Activated T-cell treated with anti-CD3 and anti-CD28 coated beads, Interleukin-2, amount 50 U/mL, for 1 hour (primary cell): ENCODE measurements around the gene RASSF3.

Experiments
- DNase-seq: peaks from one replicate; pipeline ENCODE4 v3.0.0-alpha.2; 2020

The RASSF3 gene

DNA sequence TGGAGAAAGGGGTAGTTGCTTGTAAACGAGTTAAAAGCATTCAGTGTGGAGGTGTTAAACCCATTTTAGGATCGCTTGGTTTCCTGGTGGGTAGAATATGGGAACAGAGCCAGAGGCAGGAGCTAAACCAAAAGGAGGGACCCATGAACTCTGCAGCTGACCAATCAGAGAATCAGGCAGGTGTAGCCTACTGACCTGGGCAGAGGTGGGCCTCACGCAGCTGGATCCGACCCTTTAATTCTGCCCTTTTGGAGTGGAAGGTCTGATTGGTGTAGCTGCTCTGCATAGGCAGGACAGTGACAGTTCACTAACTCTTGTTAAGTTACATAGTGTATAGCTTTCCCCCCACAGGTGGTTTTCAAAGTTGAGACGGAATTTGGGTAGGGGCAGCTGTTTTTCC, 85.3 kb downstream of the RASSF3 start:
- no peak for DNase-seq

DNA sequence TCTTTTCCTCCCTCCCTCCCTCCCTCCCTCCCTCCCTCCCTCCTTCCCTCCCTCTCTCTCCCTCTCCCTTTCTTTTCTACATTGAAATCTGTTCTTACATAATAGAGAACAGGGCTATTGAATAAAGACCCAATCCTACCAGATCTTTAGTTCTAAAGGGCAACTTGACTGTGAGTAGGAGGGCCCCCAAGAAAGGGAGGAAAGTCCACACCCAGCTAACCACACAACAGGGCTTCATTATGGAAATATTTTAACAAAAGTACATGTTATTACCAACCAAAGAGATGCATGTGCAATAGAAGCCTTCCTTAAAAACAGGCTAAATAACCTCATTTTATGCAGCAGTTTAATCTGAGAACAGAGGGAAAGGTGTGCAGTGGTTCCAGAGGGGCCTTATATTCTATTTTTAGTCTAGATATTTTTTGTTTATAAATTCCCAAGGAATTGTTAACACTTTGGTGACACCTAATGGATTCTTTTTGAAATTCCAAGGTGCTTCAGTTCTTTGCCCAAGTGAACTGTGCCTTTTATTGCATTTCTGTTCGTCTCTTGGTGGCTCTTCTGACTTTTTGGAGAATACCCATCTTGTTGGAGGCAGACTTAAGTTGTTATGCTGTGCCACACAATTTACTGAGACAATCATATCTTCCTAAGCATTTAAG, 85.9 kb downstream of the RASSF3 start:
- no peak for DNase-seq

- DNase-seq = no peak
Measured at GRCh38 chr12:64699504-64700115, 89.3 kb downstream of the RASSF3 start.

GRCh38 chr12:64700532-64700931, 90.2 kb downstream of the RASSF3 start:
- DNase-seq = no peak

DNA sequence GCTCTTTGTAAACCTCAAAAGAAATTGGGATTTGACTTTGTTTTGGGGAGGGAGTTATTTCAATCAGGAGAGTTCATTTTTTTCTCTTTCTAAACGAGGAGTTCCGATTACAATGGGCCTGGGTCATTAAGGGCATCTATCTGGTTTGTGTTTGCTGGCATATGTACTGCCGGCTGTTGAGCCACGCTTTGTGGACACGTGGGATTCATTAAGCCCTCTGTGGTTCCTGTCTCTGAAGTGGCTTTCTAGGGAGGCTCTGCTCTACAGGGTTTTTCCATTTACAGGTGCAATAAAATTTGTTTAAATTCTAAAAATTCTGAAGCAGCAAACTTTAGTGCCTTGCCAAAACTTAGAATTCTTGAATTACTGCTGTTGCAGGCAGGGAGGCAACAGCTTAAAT, 91.0 kb downstream of the RASSF3 start:
- no peak for DNase-seq

- no peak for DNase-seq
Measured at GRCh38 chr12:64706306-64706705, 96.0 kb downstream of the RASSF3 start.

GRCh38 chr12:64706857-64707256, 96.6 kb downstream of the RASSF3 start:
- no peak for DNase-seq

DNA sequence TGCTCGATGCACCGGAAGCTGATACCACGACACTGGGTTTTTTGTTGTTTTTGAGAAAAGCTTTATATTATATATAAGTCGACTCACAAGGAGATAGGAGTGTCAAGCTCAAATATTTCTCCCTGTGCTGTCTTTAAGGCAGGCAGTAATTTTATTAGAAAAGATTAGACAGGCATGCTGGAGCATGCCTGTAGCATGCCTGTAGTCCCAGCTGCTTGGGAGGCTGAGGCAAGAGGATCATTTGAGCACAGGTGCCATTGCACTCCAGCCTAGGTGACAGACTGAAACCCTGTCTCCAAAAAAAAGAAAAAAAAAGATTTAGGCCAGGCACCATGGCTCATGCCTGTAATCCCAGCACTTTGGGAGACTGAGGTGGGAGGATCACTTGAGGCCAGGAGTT, 97.1 kb downstream of the RASSF3 start:
- DNase-seq = no peak

DNA sequence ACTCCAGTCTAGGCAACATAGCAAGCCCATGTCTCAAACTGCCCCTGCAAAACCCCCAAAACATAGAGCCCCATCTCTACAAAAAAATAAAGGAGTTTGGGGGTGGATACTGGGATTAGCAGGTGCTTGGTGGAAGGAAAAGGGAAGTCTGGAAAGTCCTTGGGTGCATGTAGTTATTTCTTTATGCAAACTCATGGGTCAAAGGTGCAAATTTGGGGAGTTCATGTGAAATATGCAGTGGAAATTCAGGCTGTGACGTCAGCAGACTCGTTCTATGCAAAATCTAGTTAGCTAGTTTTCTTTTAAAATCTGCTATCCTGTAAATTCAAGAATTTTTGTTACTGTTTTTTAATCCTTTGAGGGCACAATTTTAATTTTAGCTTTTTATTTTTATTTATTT, 97.6 kb downstream of the RASSF3 start:
- no peak for DNase-seq

- no peak for DNase-seq
Measured at GRCh38 chr12:64709429-64709828, 99.1 kb downstream of the RASSF3 start.

DNA sequence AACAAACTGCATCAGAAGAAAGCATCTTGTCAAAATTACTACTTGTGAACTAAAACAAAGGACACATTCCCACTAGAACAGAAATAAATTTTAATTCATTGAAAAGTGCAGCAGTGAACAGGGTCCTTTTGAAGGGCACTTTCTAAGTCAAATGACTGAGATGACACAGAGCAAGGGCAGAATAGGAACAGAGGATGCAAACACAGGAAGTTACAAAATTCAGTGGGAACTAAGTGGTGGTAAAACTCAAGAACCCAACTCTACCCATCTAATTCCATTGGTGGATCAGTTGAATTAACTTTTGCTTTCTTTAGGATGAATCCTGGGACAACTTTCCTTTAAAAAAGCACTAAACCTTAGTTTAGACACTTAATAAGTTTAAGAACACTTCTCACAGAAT, 103.1 kb downstream of the RASSF3 start:
- no peak for DNase-seq

DNA sequence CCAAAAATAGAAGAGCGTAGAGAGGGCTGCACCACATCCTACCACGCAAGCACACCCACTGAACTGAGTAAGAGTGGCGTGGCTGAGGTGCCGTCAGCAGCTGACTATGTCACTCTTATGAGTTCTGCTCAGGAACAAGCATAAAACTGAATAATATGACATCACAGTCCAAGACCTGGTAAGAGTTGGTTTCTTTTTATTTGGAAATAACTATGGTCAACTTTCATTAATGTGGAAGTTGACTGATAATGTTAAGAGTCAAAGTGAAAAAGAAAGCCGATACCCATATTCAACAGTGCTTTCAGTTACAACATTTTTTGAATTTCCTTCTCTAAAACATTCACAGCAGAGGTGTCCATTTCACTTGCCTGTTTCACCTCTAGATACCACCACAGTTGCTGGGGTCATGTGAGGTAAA, 104.3 kb downstream of the RASSF3 start:
- no peak for DNase-seq

GRCh38 chr12:64716371-64716770, 106.1 kb downstream of the RASSF3 start:
- no peak for DNase-seq

GRCh38 chr12:64716839-64717455, 106.7 kb downstream of the RASSF3 start:
- DNase-seq = no peak

- no peak for DNase-seq
Measured at GRCh38 chr12:64718649-64719048, 108.4 kb downstream of the RASSF3 start.

- no peak for DNase-seq
Measured at GRCh38 chr12:64720884-64721283, 110.6 kb downstream of the RASSF3 start.

DNA sequence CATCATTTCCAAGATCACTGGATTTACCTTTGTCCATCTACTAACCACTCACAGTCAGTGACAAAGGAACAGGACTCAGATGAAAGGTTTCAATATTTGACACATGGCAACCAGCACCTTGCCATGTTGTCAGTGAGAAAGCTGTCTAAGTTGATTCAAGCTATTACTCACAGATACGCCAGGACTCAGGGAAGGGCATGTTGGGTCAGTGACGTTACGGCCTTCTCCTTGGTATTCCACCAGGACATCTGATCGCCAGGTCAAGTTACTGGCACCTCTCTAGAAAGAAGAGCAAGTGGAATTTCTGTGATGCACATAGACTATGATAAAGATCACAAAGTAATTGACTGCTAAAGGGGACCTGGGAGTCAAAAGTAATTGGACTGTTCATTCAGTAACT, 112.5 kb downstream of the RASSF3 start:
- DNase-seq = no peak

DNA sequence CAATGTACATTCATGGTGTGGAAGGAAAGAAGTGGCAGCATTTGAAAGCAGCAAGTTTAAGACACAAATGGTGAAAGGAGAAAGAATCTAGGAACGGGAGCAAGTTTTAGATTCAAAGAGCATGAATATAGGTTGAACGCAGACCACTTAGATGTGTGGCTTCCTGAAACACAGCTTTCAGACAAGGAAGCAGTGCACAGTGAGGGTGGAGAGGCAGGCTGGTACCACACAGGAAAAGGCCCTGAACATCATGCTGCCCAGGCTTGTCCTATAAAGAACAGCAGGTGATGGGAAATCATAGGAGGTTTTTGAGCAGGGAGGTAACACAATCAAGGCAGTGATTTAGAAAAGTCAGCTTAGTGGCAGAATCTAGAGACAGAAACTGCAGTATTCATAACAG, 113.3 kb downstream of the RASSF3 start:
- no peak for DNase-seq

- no peak for DNase-seq
Measured at GRCh38 chr12:64724201-64724745, 114.0 kb downstream of the RASSF3 start.

GRCh38 chr12:64729909-64730587, 119.8 kb downstream of the RASSF3 start:
- DNase-seq = no peak

GRCh38 chr12:64730588-64730969, 120.3 kb downstream of the RASSF3 start:
- DNase-seq = no peak

GRCh38 chr12:64731683-64732082, 121.4 kb downstream of the RASSF3 start:
- DNase-seq = no peak

DNA sequence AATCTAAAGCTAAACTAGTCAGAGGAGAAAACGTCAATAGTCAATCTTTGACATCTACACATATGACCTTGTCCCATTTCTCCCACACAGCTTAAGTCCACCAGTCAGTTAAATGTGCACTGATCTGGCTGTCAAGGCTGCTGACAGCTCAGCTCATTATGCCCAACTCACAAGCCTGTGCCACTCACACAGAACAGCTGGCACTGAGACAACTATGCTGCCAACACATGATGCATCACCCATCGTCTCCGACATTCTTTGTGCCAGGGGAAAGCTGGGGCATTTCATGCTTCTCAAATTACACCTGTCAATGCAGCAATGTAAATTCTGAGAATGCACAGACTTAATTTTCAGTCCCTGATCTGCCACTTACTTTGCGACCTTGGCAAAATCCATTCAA, 123.6 kb downstream of the RASSF3 start:
- DNase-seq = no peak

DNA sequence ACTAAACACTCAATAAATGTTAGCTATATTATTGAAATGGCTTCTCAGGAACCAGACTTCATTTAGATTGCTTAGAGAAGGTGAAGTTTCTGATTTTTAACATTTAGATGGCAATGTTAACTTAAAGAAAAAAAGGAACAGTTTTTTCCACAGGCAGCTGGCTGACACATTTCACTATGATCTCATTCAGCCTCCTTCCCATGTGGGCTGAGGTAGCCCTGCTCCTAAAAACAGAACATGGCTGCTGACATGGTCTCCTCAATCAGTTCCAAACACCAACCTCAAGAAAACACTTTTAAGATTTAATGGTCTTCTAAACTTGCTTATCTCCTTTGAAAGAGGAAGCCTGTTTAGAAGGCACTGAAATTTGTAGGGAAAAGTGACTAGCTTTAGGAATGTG, 125.1 kb downstream of the RASSF3 start:
- no peak for DNase-seq
